Liver (tissue), 3 donors: ENCODE data around the gene ENAH.

Experiments used
- ATF3 ChIP-seq: IDR thresholded peaks from 2 replicates; pipeline ENCODE4 v1.6.1; 2016; ENCODE audit warnings: antibody characterized with exemption
- CTCF ChIP-seq: fragments of 150-350 bp; IDR thresholded peaks from 2 replicates; pipeline ENCODE4 v1.5.1; 2017; ENCODE audit warnings: improper control_type of control experiment, low read depth, low read length; ENCODE audit not compliant: missing input control
- EGR1 ChIP-seq, 2 donors: IDR thresholded peaks; 2 replicates each; pipeline ENCODE4 v1.6.1; 2016 to 2018; ENCODE audit warnings: antibody characterized with exemption in 2 of 2, low read depth in 2 of 2
- JUND ChIP-seq, 2 donors: IDR thresholded peaks; 2 replicates each; pipeline ENCODE4 v1.6.1; 2016; ENCODE audit warnings: antibody characterized with exemption in 2 of 2
- MAX ChIP-seq: IDR thresholded peaks from 2 replicates; pipeline ENCODE4 v1.6.1; 2016; ENCODE audit warnings: antibody characterized with exemption
- RAD21 ChIP-seq, 2 donors: IDR thresholded peaks; 2 replicates each; pipeline ENCODE4 v1.6.1; 2016; ENCODE audit warnings: antibody characterized with exemption in 2 of 2, mild to moderate bottlenecking in 2 of 2
- RXRA ChIP-seq, 2 donors: IDR thresholded peaks; 2 replicates each; pipeline ENCODE4 v1.6.1; 2017 to 2018; ENCODE audit warnings: antibody characterized with exemption in 2 of 2, mild to moderate bottlenecking in 1 of 2
- SP1 ChIP-seq: IDR thresholded peaks from 2 replicates; pipeline ENCODE4 v1.6.1; 2018; ENCODE audit warnings: antibody characterized with exemption, mild to moderate bottlenecking
- TAF1 ChIP-seq: conservative IDR thresholded peaks from 2 replicates; pipeline ENCODE4 v1.6.1; 2016; ENCODE audit warnings: antibody characterized with exemption, mild to moderate bottlenecking
- YY1 ChIP-seq: IDR thresholded peaks from 2 replicates; pipeline ENCODE4 v1.6.1; 2016; ENCODE audit warnings: antibody characterized with exemption, mild to moderate bottlenecking
- TF ChIP-seq, protein P1 (sequence below): IDR thresholded peaks from 2 replicates; pipeline ENCODE4 v1.6.1; 2016; ENCODE audit warnings: antibody characterized with exemption
- TF ChIP-seq, protein P2 (sequence below): IDR thresholded peaks from 2 replicates; pipeline ENCODE4 v1.6.1; 2016; ENCODE audit warnings: antibody characterized with exemption, mild to moderate bottlenecking
- donor health status: healthy.
- donor health status: healthy.

DNA sequence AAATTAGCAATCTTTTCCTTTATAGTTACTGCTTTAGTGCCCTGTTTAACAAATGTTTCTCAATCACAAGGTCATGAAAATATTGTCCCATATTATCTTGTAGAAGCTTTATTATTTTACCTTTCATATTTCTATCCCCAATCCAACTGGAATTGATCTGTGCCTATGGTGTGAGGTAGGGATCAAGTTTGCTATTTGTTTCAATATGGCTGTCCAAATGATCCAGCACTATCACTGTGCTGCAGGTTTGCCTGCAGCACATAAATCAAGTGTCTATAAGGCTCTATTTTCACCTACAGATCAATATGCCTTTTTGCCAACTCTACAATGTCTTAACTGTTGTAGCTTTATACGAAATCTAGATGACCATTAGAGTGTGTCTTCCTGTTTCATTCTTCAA, 96.2 kb downstream of the ENAH start:
- TF ChIP-seq TAF1 = no peak
- no peak for TF ChIP-seq CTCF
- TF ChIP-seq RAD21 (IDR thresholded peaks at IDR 0.05) = no peak
- no peak for TF ChIP-seq SP1
- no peak for TF ChIP-seq YY1
- no peak for TF ChIP-seq MAX
- no peak for TF ChIP-seq ATF3
- TF ChIP-seq, protein P1, sequence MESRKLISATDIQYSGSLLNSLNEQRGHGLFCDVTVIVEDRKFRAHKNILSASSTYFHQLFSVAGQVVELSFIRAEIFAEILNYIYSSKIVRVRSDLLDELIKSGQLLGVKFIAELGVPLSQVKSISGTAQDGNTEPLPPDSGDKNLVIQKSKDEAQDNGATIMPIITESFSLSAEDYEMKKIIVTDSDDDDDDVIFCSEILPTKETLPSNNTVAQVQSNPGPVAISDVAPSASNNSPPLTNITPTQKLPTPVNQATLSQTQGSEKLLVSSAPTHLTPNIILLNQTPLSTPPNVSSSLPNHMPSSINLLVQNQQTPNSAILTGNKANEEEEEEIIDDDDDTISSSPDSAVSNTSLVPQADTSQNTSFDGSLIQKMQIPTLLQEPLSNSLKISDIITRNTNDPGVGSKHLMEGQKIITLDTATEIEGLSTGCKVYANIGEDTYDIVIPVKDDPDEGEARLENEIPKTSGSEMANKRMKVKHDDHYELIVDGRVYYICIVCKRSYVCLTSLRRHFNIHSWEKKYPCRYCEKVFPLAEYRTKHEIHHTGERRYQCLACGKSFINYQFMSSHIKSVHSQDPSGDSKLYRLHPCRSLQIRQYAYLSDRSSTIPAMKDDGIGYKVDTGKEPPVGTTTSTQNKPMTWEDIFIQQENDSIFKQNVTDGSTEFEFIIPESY = no peak
- no peak for TF ChIP-seq JUND (IDR thresholded peaks at IDR 0.05)
- TF ChIP-seq, protein P2, sequence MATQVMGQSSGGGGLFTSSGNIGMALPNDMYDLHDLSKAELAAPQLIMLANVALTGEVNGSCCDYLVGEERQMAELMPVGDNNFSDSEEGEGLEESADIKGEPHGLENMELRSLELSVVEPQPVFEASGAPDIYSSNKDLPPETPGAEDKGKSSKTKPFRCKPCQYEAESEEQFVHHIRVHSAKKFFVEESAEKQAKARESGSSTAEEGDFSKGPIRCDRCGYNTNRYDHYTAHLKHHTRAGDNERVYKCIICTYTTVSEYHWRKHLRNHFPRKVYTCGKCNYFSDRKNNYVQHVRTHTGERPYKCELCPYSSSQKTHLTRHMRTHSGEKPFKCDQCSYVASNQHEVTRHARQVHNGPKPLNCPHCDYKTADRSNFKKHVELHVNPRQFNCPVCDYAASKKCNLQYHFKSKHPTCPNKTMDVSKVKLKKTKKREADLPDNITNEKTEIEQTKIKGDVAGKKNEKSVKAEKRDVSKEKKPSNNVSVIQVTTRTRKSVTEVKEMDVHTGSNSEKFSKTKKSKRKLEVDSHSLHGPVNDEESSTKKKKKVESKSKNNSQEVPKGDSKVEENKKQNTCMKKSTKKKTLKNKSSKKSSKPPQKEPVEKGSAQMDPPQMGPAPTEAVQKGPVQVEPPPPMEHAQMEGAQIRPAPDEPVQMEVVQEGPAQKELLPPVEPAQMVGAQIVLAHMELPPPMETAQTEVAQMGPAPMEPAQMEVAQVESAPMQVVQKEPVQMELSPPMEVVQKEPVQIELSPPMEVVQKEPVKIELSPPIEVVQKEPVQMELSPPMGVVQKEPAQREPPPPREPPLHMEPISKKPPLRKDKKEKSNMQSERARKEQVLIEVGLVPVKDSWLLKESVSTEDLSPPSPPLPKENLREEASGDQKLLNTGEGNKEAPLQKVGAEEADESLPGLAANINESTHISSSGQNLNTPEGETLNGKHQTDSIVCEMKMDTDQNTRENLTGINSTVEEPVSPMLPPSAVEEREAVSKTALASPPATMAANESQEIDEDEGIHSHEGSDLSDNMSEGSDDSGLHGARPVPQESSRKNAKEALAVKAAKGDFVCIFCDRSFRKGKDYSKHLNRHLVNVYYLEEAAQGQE = no peak
- no peak for TF ChIP-seq EGR1 (IDR thresholded peaks at IDR 0.05; ENCODE audit: low read depth in 2 of 2)
- no peak for TF ChIP-seq RXRA (IDR thresholded peaks at IDR 0.05)
